Osteoblast (primary cell): ENCODE measurements around the gene RNF144B. TPM values are rescaled to one million over a fixed set of nuclear protein-coding genes. Genes with fewer than 3 reads are reported as not detected.
"Not testable (repeated sequence)": the region's sequence is repeated elsewhere in the genome, so short reads cannot be mapped to it uniquely, and the experiment has no call there.

ENCODE experiments used
- DNase-seq: peaks from one replicate; pipeline ENCODE4 v3.0.0; 2011; ENCODE audit warnings: low spot score, mixed read lengths; ENCODE audit not compliant: insufficient read length; ENCODE audit errors: missing footprints
- H2AFZ ChIP-seq: 2 replicates; pipeline ENCODE4 v1.6.0; 2011; ENCODE audit warnings: mild to moderate bottlenecking, low read length
- H3K27ac ChIP-seq: 2 replicates; pipeline ENCODE4 v1.5.1; 2011; ENCODE audit warnings: mild to moderate bottlenecking, low read depth, low read length, moderate library complexity
- H3K27me3 ChIP-seq: 2 replicates; pipeline ENCODE4 v1.6.0; 2012; ENCODE audit warnings: mild to moderate bottlenecking, control low read depth, inconsistent platforms, low read length, moderate library complexity; ENCODE audit not compliant: insufficient read depth
- H3K36me3 ChIP-seq: 2 replicates; pipeline ENCODE4 v1.5.1; 2011; ENCODE audit warnings: mild to moderate bottlenecking, low read length, control low read depth, moderate library complexity; ENCODE audit not compliant: insufficient read depth
- H3K4me1 ChIP-seq: 2 replicates; pipeline ENCODE4 v1.5.1; 2011; ENCODE audit warnings: mild to moderate bottlenecking, low read length, control low read depth, moderate library complexity; ENCODE audit not compliant: insufficient read depth
- H3K4me2 ChIP-seq: 2 replicates; pipeline ENCODE4 v1.6.0; 2011; ENCODE audit warnings: mild to moderate bottlenecking, low read length; ENCODE audit not compliant: insufficient read depth
- H3K4me3 ChIP-seq: fragments of 200-600 bp; sonication (generic); 3 replicates; pipeline ENCODE4 v1.5.1; 2012; ENCODE audit warnings: mild to moderate bottlenecking, low read length, inconsistent platforms; ENCODE audit not compliant: insufficient read depth
- H3K79me2 ChIP-seq: 2 replicates; pipeline ENCODE4 v1.6.0; 2012; ENCODE audit warnings: mild to moderate bottlenecking, low read length, control low read depth, inconsistent platforms; ENCODE audit not compliant: insufficient read depth
- H3K9me3 ChIP-seq: 2 replicates; pipeline ENCODE4 v1.5.1; 2011; ENCODE audit warnings: low read depth, low read length, control low read depth
- H4K20me1 ChIP-seq: 2 replicates; pipeline ENCODE4 v1.6.0; 2012; ENCODE audit warnings: mild to moderate bottlenecking, low read length, control low read depth; ENCODE audit not compliant: insufficient read depth
- CTCF ChIP-seq: IDR thresholded peaks from 2 replicates; pipeline ENCODE4 v1.5.1; 2011; ENCODE audit warnings: mild to moderate bottlenecking, low read depth, low read length, moderate library complexity; ENCODE audit errors: extremely low read depth
- total RNA-seq: library from RNA; depleted of rRNA; stranded (reverse); fragments of >200 nt; gene quantifications from 2 replicates; pipeline ENCODE4 v1.2.3, GENCODE V29; 2012

The RNF144B gene
- total RNA-seq, 1 donor: 5.8 TPM

GRCh38 chr6:18405477-18406293 lies 18.5 kb downstream of the RNF144B start:
- H3K36me3 ChIP-seq: no peaks in the 10 kb centered on the region
- TF ChIP-seq CTCF: no peak
- no peaks in the 10 kb centered on the region for H3K9me3 ChIP-seq
- peak overlapping the region; percentile 76 for H3K27ac ChIP-seq
- peak; percentile 71 for DNase-seq
- peak overlapping the region; percentile 37 for H3K4me2 ChIP-seq
- H3K27me3 ChIP-seq: no peaks in the 10 kb centered on the region
- no peaks in the 10 kb centered on the region for H4K20me1 ChIP-seq
- H2AFZ ChIP-seq: peak overlapping the region; percentile 51
- no peaks in the 10 kb centered on the region for H3K79me2 ChIP-seq
- peaks cover 31% of the 10 kb centered on the region for H3K4me1 ChIP-seq
- H3K4me3 ChIP-seq: no peak overlapping the region

GRCh38 chr6:18406955-18407749 lies 20.0 kb downstream of the RNF144B start:
- no peak for DNase-seq
- no peaks in the 10 kb centered on the region for H3K36me3 ChIP-seq
- H3K4me1 ChIP-seq: peaks cover 25% of the 10 kb centered on the region
- peak overlapping the region; percentile 76 for H3K27ac ChIP-seq
- no peaks in the 10 kb centered on the region for H3K27me3 ChIP-seq
- H3K4me2 ChIP-seq: no peak overlapping the region
- H4K20me1 ChIP-seq: no peaks in the 10 kb centered on the region
- H2AFZ ChIP-seq: no peak overlapping the region
- no peaks in the 10 kb centered on the region for H3K79me2 ChIP-seq
- no peaks in the 10 kb centered on the region for H3K9me3 ChIP-seq
- TF ChIP-seq CTCF: no peak
- H3K4me3 ChIP-seq: no peak overlapping the region

- H3K27me3 ChIP-seq, H3K4me2 ChIP-seq, H3K27ac ChIP-seq, H3K9me3 ChIP-seq, H2AFZ ChIP-seq, H3K36me3 ChIP-seq, H4K20me1 ChIP-seq, H3K79me2 ChIP-seq, DNase-seq, H3K4me3 ChIP-seq: not testable (repeated sequence)
- H3K4me1 ChIP-seq: peaks cover 33% of the 10 kb centered on the region
Measured at GRCh38 chr6:18409602-18410001, 22.5 kb downstream of the RNF144B start.

- Histone ChIP-seq H3K9me3 (no peaks in the 10 kb centered on the region), H3K27me3 (no peaks in the 10 kb centered on the region), H3K4me3 (no peak overlapping the region), H3K27ac (no peak overlapping the region), H3K4me2 (no peak overlapping the region), H4K20me1 (no peaks in the 10 kb centered on the region), H3K79me2 (no peaks in the 10 kb centered on the region), H2AFZ (peak overlapping the region; percentile 13), H3K36me3 (no peaks in the 10 kb centered on the region), H3K4me1 (peaks cover 30% of the 10 kb centered on the region)
- DNase-seq: no peak
- TF ChIP-seq CTCF: no peak
Measured at GRCh38 chr6:18410412-18410811, 23.3 kb downstream of the RNF144B start.
